Heart right ventricle (tissue), 16 donors: Measurements from ENCODE around the gene B3GALT4. TPM values are rescaled to one million over a fixed set of nuclear protein-coding genes. Genes with fewer than 3 reads are reported as not detected.
A peak's percentile ranks its signal among the peaks of the same experiment; 100 is the strongest.
"Not testable (repeated sequence)": the region's sequence is repeated elsewhere in the genome, so short reads cannot be mapped to it uniquely, and the experiment has no call there.

ENCODE experiments used
- ATAC-seq, 8 donors: fragments of 200-7000 bp; cut with Tn5 transposase; one replicate each; pipeline ENCODE4 v1.9.1; 2020; ENCODE audit warnings: mild to moderate bottlenecking in 8 of 8, moderate library complexity in 8 of 8, moderate number of reproducible peaks in 1 of 8
- DNase-seq, 2 donors: peaks; one replicate each; pipeline ENCODE4 v3.0.0-alpha.2; 2020
- H3K27ac ChIP-seq, 10 donors: fragments of 200-600 bp; sonication (generic) in 2 of 10; one replicate each; pipeline versions ENCODE4 v1.5.0 to v1.8.0; 2020 to 2022; ENCODE audit warnings: mild to moderate bottlenecking in 3 of 10
- H3K27me3 ChIP-seq, 7 donors: fragments of 200-600 bp; one replicate each; pipeline ENCODE4 v1.8.0; 2021 to 2022; ENCODE audit warnings: mild to moderate bottlenecking in 2 of 7
- H3K36me3 ChIP-seq, 9 donors: fragments of 200-600 bp; sonication (generic) in 1 of 9; one replicate each; pipeline versions ENCODE4 v1.5.0 to v1.8.0; 2020 to 2022; ENCODE audit warnings: mild to moderate bottlenecking in 2 of 9
- H3K4me1 ChIP-seq, 9 donors: fragments of 200-600 bp; sonication (generic) in 1 of 9; one replicate each; pipeline versions ENCODE4 v1.5.0 to v1.8.0; 2020 to 2022; ENCODE audit warnings: mild to moderate bottlenecking in 4 of 9
- H3K4me3 ChIP-seq, 10 donors: fragments of 200-600 bp; sonication (generic) in 2 of 10; one replicate each; pipeline versions ENCODE4 v1.5.0 to v1.8.0; 2020 to 2022; ENCODE audit warnings: mild to moderate bottlenecking in 7 of 10, moderate library complexity in 2 of 10
- H3K9me3 ChIP-seq, 11 donors: fragments of 200-600 bp in 10 of 11; sonication (generic) in 2 of 11; one replicate each; pipeline versions ENCODE4 v1.5.0 to v1.8.0; 2013 to 2022; ENCODE audit warnings: mild to moderate bottlenecking in 2 of 11, control low read depth in 1 of 11, moderate library complexity in 1 of 11
- WGBS, 2 donors: extraction: QIAGEN DNeasy Blood & Tissue Kit; methylation state at CpG; one replicate each; pipeline ENCODE4 v1.1.7; 2013; ENCODE audit warnings: inconsistent platforms in 1 of 2; 5-methylcytosine and 5-hydroxymethylcytosine counted together
- intact Hi-C, 10 donors: fragments of 100-400 bp; cut with DNase I; formaldehyde crosslinking; loops; one replicate each; pipeline versions ENCODE4 v1.11.1 to v1.14.2; 2022
- polyA plus RNA-seq, 2 donors: library from polyadenylated mRNA; stranded (reverse); fragments of 200-250 nt; gene quantifications; one replicate each; pipeline ENCODE4 v1.2.3, GENCODE V29; 2013
- total RNA-seq, 10 donors: library from RNA; stranded (reverse); fragmentation: NEBNext Ultra II Directional in 3 of 10; extraction: Animal tissue kit (Norgen Biotek cat#: 25700) in 3 of 10; gene quantifications; one replicate each; pipeline versions ENCODE4 v1.2.1 to v1.2.4, GENCODE V29; 2021 to 2023
- TF ChIP-seq, protein P1 (sequence below), 9 donors: fragments of 200-600 bp; sonication (generic) in 2 of 9; IDR thresholded peaks; one replicate each; pipeline versions ENCODE4 v1.5.0 to v1.8.0; 2021 to 2022; ENCODE audit warnings: antibody characterized with exemption in 9 of 9, mild to moderate bottlenecking in 5 of 9, moderate library complexity in 1 of 9
- donor health status: Arrhythmogenic right ventricular cardiomyopathy.
- donor health status: ischemic (EF 13 %, LVEDD 7.1; RV severe dilation, severe dysfunction).
- donor health status: healthy with polysubstance abuse.
- donor health status: DM: no; HTN: yes; CAD: no.
- donor health status: DM: no; HTN: no; CAD: no.
- donor health status: ischemic (EF 25% LVEDD 6.9; RV normal size, moderate dysfunction).
- donor health status: ischemic (EF 25% LVEDD 5.7; RV mildly dilated, moderate dysfunction).
- donor health status: healthy.
- donor health status: DM: yes; HTN: yes; CAD: no.
- donor health status: Ischemic cardiomyopathy.
- donor health status: ischemic (EF 35%, LVEDD 5.7; RV mildly dilated, moderate dysfunction).
- donor health status: nonischemic (EF 11% LVEDD 7.7; RV severe dilation, severe dysfunction).
- donor health status: DM: yes; HTN: yes; CAD: no.
- donor health status: PGD.
- donor health status: ischemic (EF 29% LVEDD 5.4; RV normal size, mild dysfunction).
- donor health status: nonischemic (EF 23%, LVEDD 6.1; RV moderate dilation, normal function).

B3GALT4 gene
- total and polyA plus RNA-seq, 12 donors = 5.3 to 12.2 (median 8.0) TPM

DNA sequence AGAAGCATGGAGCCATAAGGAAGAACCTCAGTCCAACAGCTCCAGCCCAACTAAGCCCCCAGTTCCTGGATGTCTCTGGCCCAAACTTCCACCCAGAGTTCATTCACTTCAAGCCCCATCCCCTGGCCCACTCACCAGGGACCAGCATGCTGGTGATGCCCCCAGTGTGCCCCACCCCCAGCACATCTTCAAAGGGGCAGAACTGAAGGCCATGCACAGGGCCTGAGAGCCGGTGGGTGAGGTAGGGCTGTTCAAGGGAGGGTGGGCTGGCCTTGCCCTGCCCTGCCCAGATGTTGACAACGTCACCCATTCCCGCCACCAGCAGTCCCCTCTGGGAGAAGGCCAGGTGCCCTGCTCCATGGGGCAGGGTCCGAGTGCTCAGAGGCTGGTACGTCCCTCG is 3.6 kb downstream of the B3GALT4 start:
- no peak overlapping the region for H3K4me3 ChIP-seq
- intact Hi-C loops = no loop called here
- TF ChIP-seq, protein P1, sequence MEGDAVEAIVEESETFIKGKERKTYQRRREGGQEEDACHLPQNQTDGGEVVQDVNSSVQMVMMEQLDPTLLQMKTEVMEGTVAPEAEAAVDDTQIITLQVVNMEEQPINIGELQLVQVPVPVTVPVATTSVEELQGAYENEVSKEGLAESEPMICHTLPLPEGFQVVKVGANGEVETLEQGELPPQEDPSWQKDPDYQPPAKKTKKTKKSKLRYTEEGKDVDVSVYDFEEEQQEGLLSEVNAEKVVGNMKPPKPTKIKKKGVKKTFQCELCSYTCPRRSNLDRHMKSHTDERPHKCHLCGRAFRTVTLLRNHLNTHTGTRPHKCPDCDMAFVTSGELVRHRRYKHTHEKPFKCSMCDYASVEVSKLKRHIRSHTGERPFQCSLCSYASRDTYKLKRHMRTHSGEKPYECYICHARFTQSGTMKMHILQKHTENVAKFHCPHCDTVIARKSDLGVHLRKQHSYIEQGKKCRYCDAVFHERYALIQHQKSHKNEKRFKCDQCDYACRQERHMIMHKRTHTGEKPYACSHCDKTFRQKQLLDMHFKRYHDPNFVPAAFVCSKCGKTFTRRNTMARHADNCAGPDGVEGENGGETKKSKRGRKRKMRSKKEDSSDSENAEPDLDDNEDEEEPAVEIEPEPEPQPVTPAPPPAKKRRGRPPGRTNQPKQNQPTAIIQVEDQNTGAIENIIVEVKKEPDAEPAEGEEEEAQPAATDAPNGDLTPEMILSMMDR (IDR thresholded peaks at IDR 0.05) = no peak
- H3K27ac ChIP-seq = no peak overlapping the region
- peaks cover 0 to 89% (median 10%) of the 10 kb centered on the region in 9 donors for H3K36me3 ChIP-seq
- no peaks in the 10 kb centered on the region for H3K9me3 ChIP-seq
- H3K27me3 ChIP-seq = no peaks in the 10 kb centered on the region
- H3K4me1 ChIP-seq = peaks cover 3 to 36% (median 22%) of the 10 kb centered on the region in 9 donors
- ATAC-seq (no peak), DNase-seq (no peak)
- WGBS, 2 donors = 85 to 93% methylated on average over 6 of the region's 6 CpGs

DNA sequence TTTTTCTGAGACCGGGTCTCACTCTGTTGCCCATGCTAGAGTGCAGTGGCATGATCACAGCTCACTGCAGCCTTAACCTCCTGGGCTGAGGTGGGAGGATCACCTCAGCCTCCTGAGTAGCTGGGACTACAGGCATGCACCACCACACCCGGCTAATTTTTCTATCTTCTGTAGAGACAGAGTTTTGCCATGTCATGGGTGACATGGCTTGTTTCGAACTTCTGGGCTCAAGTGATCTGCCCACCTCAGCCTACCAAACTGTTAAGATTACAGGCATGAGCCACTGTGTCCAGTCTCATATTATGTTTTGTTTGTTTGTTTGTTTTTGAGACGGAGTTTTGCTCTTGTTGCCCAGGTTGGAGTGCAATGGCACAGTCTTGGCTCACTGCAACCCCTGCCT is 8.3 kb downstream of the B3GALT4 start:
- H3K4me3 ChIP-seq, H3K27ac ChIP-seq, ATAC-seq, DNase-seq, H3K27me3 ChIP-seq, intact Hi-C loops, H3K9me3 ChIP-seq: not testable (repeated sequence)
- H3K4me1 ChIP-seq = peaks cover 3 to 20% (median 17%) of the 10 kb centered on the region in 9 donors
- 94 to 95% methylated on average over 4 of the region's 4 CpGs for WGBS, 2 donors
- H3K36me3 ChIP-seq = peaks cover 0 to 77% (median 7%) of the 10 kb centered on the region in 9 donors

DNA sequence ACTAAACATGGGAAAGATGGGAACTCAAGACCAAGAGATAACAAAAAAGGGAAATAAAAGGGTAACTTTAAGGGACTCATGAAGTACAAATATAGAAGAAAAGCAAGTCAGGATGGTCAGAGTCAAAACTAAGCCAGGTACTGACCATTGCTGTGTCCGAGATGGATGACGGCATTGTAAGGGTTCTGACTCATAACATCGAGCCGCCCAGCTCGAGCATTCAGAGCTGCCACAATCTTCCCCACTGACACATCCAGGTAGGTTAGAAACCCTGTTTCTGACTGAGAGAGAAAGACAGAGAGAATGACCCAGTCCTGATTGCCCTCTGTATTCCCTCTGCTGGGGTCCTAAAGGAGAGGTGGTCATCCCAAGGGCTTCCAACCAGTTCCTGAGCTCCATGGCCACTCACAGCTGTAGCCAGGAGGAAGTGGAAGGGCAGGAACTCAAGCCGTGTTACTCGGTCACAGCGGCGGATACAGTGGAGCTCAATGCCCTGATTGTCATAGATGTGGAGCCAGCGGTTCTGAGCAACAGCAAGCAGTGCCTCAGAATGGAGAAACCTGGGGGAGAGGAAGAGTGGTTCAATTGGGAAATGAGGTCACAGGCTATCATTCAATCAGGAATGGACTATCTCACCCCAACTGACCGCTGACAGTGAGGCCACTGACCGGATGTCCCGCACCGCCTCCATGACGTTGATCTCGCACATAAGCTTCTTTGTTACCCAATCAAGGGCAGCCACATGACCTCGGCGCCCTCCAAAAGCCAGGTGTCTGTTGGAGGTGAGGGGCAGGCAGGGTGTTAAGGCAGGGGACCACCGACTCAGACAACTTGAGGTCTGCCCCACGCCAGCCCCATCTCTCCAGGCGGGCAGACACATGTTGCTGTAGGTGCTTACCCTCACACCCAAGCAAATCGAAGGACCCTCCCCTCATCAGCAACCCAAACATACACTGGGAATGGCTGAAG is 10.3 kb downstream of the B3GALT4 start:
- H3K4me3 ChIP-seq = peak overlapping the region in 2 of 10 donors; percentile 90 to 92
- intact Hi-C loops = no loop called here
- no peak overlapping the region for H3K27ac ChIP-seq
- 92 to 94% methylated on average over 22 of the region's 22 CpGs for WGBS, 2 donors
- no peaks in the 10 kb centered on the region for H3K9me3 ChIP-seq
- DNase-seq (no peak), ATAC-seq (no peak)
- H3K36me3 ChIP-seq = peaks cover 0 to 76% (median 22%) of the 10 kb centered on the region in 9 donors
- H3K27me3 ChIP-seq = no peaks in the 10 kb centered on the region
- TF ChIP-seq, protein P1 (IDR thresholded peaks at IDR 0.05) = no peak
- H3K4me1 ChIP-seq = peaks cover 7 to 27% (median 21%) of the 10 kb centered on the region in 9 donors

DNA sequence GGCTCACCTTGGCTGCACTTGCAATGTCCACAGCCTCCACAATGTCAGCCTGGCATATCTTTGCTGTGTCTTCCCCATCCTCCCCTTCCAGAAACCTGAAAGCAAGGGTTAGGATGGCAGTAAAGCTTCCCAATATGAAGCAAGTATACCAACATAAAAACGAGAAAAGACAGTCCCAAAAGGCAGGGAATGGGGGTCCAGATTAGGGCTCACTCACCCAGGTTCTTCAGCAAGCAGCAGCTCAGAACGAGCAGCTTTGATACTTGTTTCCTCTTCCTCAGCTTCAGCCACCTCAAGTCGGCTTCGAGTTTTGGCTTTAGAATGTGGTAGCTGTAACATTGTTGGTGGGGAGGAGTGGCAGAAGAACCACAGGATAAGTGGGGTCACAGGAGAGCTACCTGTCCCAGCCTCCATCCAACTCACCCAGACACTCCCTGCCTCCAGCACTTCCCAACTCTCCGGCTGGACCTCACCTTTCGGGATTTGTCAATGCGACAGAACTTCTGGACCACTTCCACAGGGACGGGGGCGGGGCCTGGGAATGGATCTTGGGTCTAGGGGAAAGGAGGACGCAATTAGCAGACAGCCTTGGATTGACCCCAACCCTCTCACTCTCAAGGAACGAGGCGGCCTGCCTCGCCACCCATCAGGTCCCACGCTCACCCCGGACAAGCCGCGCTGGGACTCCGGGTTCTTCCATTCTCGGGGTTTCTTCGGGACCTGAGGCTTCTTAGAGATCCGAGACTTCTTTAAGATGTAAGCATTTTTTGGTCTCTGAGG is 11.4 kb downstream of the B3GALT4 start:
- ATAC-seq (peak in 1 of 8 donors; percentile 0), DNase-seq (no peak)
- Histone ChIP-seq H3K36me3 (peaks cover 0 to 76% (median 27%) of the 10 kb centered on the region in 9 donors), H3K27me3 (no peaks in the 10 kb centered on the region), H3K4me1 (peaks cover 7 to 27% (median 21%) of the 10 kb centered on the region in 9 donors), H3K27ac (peak overlapping the region in 9 of 10 donors; percentile 57 to 89 (median 81)), H3K9me3 (no peaks in the 10 kb centered on the region), H3K4me3 (peak overlapping the region; percentile 51 to 92 (median 77))
- intact Hi-C loops = no loop called here
- WGBS, 2 donors = 12 to 17% methylated on average over 21 of the region's 21 CpGs
- TF ChIP-seq, protein P1 (IDR thresholded peaks at IDR 0.05) = no peak
